OCI-LY1 (cell line): Measurements from ENCODE around the gene UBE2C.

Experiments
- H2AFZ ChIP-seq: fragments of 200-600 bp; sonication (generic), shearing (Covaris generic); 2 replicates; pipeline ENCODE4 v1.6.0; 2014; ENCODE audit warnings: antibody characterized with exemption, mild to moderate bottlenecking, low read length
- H3F3A ChIP-seq: fragments of 200-600 bp; sonication (generic), shearing (Covaris generic); 2 replicates; pipeline ENCODE4 v1.6.0; 2014; ENCODE audit warnings: mild to moderate bottlenecking, antibody characterized with exemption, low read length, moderate library complexity; ENCODE audit not compliant: insufficient read depth
- H3K27ac ChIP-seq: fragments of 200-600 bp; sonication (generic); 2 replicates; pipeline ENCODE4 v1.5.1; 2014; ENCODE audit warnings: low read length, mixed run types, mild to moderate bottlenecking, low read depth; ENCODE audit not compliant: poor library complexity, severe bottlenecking
- H3K27me3 ChIP-seq: fragments of 200-600 bp; sonication (generic); 2 replicates; pipeline ENCODE4 v1.6.0; 2014; ENCODE audit warnings: antibody characterized with exemption, mild to moderate bottlenecking, low read length, moderate library complexity; ENCODE audit not compliant: insufficient read depth
- H3K36me3 ChIP-seq: fragments of 200-600 bp; sonication (generic); 2 replicates; pipeline ENCODE4 v1.6.1; 2014; ENCODE audit warnings: mild to moderate bottlenecking, antibody characterized with exemption, low read length, moderate library complexity, mixed read lengths; ENCODE audit not compliant: insufficient read depth
- H3K4me1 ChIP-seq: fragments of 200-600 bp; sonication (generic); 2 replicates; pipeline ENCODE4 v1.5.1; 2014; ENCODE audit warnings: mild to moderate bottlenecking, low read length, moderate library complexity; ENCODE audit not compliant: insufficient read depth, severe bottlenecking
- H3K4me2 ChIP-seq: fragments of 200-600 bp; sonication (generic), shearing (Covaris generic); 2 replicates; pipeline ENCODE4 v1.6.1; 2014; ENCODE audit warnings: low read length
- H3K4me3 ChIP-seq: fragments of 200-600 bp; sonication (generic); 2 replicates; pipeline ENCODE4 v1.5.1; 2014; ENCODE audit warnings: low read length, low read depth, mild to moderate bottlenecking, mixed read lengths; ENCODE audit not compliant: poor library complexity, severe bottlenecking
- H3K79me2 ChIP-seq: fragments of 200-600 bp; shearing (Covaris generic); 2 replicates; pipeline ENCODE4 v1.6.1; 2016; ENCODE audit warnings: mixed run types, low read length, mixed read lengths; ENCODE audit not compliant: insufficient read depth
- H3K9ac ChIP-seq: fragments of 200-600 bp; sonication (generic), shearing (Covaris generic); 2 replicates; pipeline ENCODE4 v1.6.1; 2014; ENCODE audit warnings: mild to moderate bottlenecking, low read length, mixed read lengths
- H3K9me2 ChIP-seq: fragments of 200-600 bp; sonication (generic), shearing (Covaris generic); 2 replicates; pipeline ENCODE4 v1.6.1; 2014; ENCODE audit warnings: low read depth, mild to moderate bottlenecking, low read length, mixed read lengths
- H3K9me3 ChIP-seq: fragments of 200-600 bp; shearing (Covaris generic); 2 replicates; pipeline ENCODE4 v1.6.1; 2014; ENCODE audit warnings: low read length, mixed read lengths
- H4K20me1 ChIP-seq: fragments of 200-600 bp; sonication (generic), shearing (Covaris generic); 2 replicates; pipeline ENCODE4 v1.6.0; 2016; ENCODE audit warnings: mild to moderate bottlenecking, low read length; ENCODE audit not compliant: insufficient read depth
- EZH2 ChIP-seq: fragments of 200-600 bp; sonication (generic), shearing (Covaris generic); IDR thresholded peaks from 2 replicates; pipeline ENCODE4 v1.8.0; 2017; ENCODE audit warnings: borderline replicate concordance, mixed run types, mild to moderate bottlenecking, antibody characterized with exemption, low read length, moderate library complexity, mixed read lengths
- TF ChIP-seq, protein P1 (sequence below): fragments of 200-600 bp; sonication (generic), shearing (Covaris generic); IDR thresholded peaks from 2 replicates; pipeline ENCODE4 v1.5.1; 2017; ENCODE audit warnings: mild to moderate bottlenecking, antibody characterized with exemption, low read length, moderate library complexity, mixed read lengths

UBE2C gene

DNA sequence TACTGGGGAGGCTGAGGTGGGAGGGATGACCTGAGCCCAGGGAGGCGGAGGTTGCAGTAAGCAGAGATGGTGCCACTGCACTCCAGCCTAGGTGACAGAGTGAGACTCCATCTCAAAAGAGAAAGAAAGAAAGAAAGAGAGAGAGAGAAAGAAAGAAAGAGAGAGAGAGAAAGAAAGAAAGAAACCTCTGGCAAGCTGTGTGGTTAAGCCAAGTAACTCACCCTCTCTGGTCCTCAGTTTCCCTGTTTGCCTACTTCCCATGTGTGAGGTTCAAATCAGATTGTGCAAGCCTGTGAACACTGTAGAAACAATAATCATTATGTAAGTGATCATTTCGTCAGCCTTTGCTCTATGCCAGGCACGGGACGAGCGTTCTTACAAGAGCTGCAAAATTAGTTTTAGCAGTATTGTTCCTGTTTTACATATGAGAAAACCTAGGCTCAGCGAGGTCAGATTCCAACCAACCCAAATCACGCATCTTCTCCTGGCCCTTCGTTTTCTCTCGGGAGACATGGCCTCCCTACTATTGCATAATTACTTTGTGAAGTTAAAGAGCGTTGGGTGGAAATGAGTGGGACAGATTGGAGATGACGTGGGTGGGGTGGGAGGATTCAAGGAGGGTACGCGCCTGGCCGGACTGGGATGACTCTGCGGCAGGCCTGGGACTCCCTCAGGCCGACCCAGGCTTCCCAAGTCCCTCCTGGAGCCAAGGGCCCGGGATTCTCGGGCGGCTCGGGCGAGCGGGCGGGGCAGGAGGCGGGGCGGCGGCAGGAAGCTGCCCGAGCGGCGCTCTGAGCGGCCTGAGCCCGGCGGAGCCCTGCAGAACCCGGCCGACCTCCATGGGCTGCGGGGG lies 20.8 kb downstream of the UBE2C start, which contains the start of gene SNX21:
SNX21 (plus strand) TSS at position 770 of the 853 bp plus-strand sequence. CDS start 121 bp downstream, outside the sequence.
- no peaks in the 10 kb centered on the region for H3F3A ChIP-seq
- H2AFZ ChIP-seq = no peak within 1 kb of the TSS
- H3K9ac ChIP-seq = peak within 1 kb of the TSS; percentile 47; the same call in 1 of the 2 replicates
- peaks cover 9% of the 10 kb centered on the region; the same call in 1 of the 2 replicates for H3K27me3 ChIP-seq
- H3K4me2 ChIP-seq = peak within 1 kb of the TSS; percentile 79
- no peaks in the 10 kb centered on the region for H4K20me1 ChIP-seq
- H3K9me3 ChIP-seq = no peaks in the 10 kb centered on the region
- TF ChIP-seq, protein P1, sequence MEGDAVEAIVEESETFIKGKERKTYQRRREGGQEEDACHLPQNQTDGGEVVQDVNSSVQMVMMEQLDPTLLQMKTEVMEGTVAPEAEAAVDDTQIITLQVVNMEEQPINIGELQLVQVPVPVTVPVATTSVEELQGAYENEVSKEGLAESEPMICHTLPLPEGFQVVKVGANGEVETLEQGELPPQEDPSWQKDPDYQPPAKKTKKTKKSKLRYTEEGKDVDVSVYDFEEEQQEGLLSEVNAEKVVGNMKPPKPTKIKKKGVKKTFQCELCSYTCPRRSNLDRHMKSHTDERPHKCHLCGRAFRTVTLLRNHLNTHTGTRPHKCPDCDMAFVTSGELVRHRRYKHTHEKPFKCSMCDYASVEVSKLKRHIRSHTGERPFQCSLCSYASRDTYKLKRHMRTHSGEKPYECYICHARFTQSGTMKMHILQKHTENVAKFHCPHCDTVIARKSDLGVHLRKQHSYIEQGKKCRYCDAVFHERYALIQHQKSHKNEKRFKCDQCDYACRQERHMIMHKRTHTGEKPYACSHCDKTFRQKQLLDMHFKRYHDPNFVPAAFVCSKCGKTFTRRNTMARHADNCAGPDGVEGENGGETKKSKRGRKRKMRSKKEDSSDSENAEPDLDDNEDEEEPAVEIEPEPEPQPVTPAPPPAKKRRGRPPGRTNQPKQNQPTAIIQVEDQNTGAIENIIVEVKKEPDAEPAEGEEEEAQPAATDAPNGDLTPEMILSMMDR = no peak
- TF ChIP-seq EZH2 = no peak
- peak within 1 kb of the TSS; percentile 63 for H3K4me3 ChIP-seq
- peaks cover 13% of the 10 kb centered on the region for H3K4me1 ChIP-seq
- no peaks in the 10 kb centered on the region for H3K9me2 ChIP-seq
- H3K36me3 ChIP-seq = no peaks in the 10 kb centered on the region
- no peaks in the 10 kb centered on the region for H3K79me2 ChIP-seq
- no peak within 1 kb of the TSS for H3K27ac ChIP-seq

GRCh38 chr20:45833883-45834796 lies 21.7 kb downstream of the UBE2C start:
- no peaks in the 10 kb centered on the region for H3K9me2 ChIP-seq
- H3K36me3 ChIP-seq = no peaks in the 10 kb centered on the region
- peaks cover 9% of the 10 kb centered on the region; the same call in 1 of the 2 replicates for H3K27me3 ChIP-seq
- no peaks in the 10 kb centered on the region for H3K9me3 ChIP-seq
- H3K4me3 ChIP-seq = peak overlapping the region; percentile 63
- H3K4me1 ChIP-seq = peaks cover 13% of the 10 kb centered on the region
- peak overlapping the region; percentile 47; the same call in 1 of the 2 replicates for H3K9ac ChIP-seq
- H3K4me2 ChIP-seq = peak overlapping the region; percentile 79
- no peaks in the 10 kb centered on the region for H4K20me1 ChIP-seq
- H2AFZ ChIP-seq = no peak overlapping the region
- TF ChIP-seq EZH2 = no peak
- TF ChIP-seq, protein P1 = no peak
- H3F3A ChIP-seq = no peaks in the 10 kb centered on the region
- no peaks in the 10 kb centered on the region for H3K79me2 ChIP-seq
- no peak overlapping the region for H3K27ac ChIP-seq

GRCh38 chr20:45834797-45835161 lies 22.3 kb downstream of the UBE2C start:
- Histone ChIP-seq H3K4me1 (peaks cover 13% of the 10 kb centered on the region), H3K9me3 (no peaks in the 10 kb centered on the region), H3K9me2 (no peaks in the 10 kb centered on the region), H3K36me3 (no peaks in the 10 kb centered on the region), H3K4me2 (no peak overlapping the region), H4K20me1 (no peaks in the 10 kb centered on the region), H3K79me2 (no peaks in the 10 kb centered on the region), H2AFZ (no peak overlapping the region), H3K27ac (no peak overlapping the region), H3K4me3 (no peak overlapping the region), H3F3A (no peaks in the 10 kb centered on the region), H3K9ac (no peak overlapping the region), H3K27me3 (peaks cover 9% of the 10 kb centered on the region; the same call in 1 of the 2 replicates)
- TF ChIP-seq EZH2 = no peak
- TF ChIP-seq, protein P1 = no peak
